K562 (cell line): Measurements from ENCODE around the gene ANKRD13A. TPM values are rescaled to one million over a fixed set of nuclear protein-coding genes. Genes with fewer than 3 reads are reported as not detected.

ENCODE experiments used
- BRD4 ChIP-seq: fragments of 200-600 bp; sonication (generic); IDR thresholded peaks from 2 replicates; pipeline ENCODE4 v1.6.1; 2017; ENCODE audit warnings: inconsistent platforms
- ESRRB ChIP-seq: fragments of 250-450 bp; sonication (Bioruptor Pico); IDR thresholded peaks from 2 replicates; pipeline ENCODE4 v1.5.0; 2020; ENCODE audit warnings: mild to moderate bottlenecking, moderate library complexity, borderline replicate concordance
- FOSL1 ChIP-seq: fragments of 200-800 bp; sonication (Bioruptor generic); conservative IDR thresholded peaks from 2 replicates; pipeline ENCODE4 v1.6.1; 2016; ENCODE audit warnings: missing genetic modification characterization, missing compliant biosample characterization
- NCOA1 ChIP-seq: fragments of 450-650 bp; IDR thresholded peaks from 2 replicates; pipeline ENCODE4 v1.6.1; 2016; ENCODE audit warnings: low read depth
- OTX1 ChIP-seq: fragments of 450-650 bp; formaldehyde crosslinking; IDR thresholded peaks from 2 replicates; pipeline ENCODE4 v1.4.0; 2022; ENCODE audit warnings: mild to moderate bottlenecking
- POLR2AphosphoS5 ChIP-seq: IDR thresholded peaks from 2 replicates; pipeline ENCODE4 v1.6.1; 2011; ENCODE audit warnings: mild to moderate bottlenecking, low read depth, low read length, moderate library complexity; ENCODE audit not compliant: control insufficient read depth, insufficient read depth
- SMAD4 ChIP-seq: fragments of 250-450 bp; sonication (Bioruptor Pico); conservative IDR thresholded peaks from 2 replicates; pipeline ENCODE4 v1.8.0; 2021; ENCODE audit warnings: inconsistent platforms, mild to moderate bottlenecking, moderate library complexity
- SMARCB1 ChIP-seq: IDR thresholded peaks from 2 replicates; pipeline ENCODE4 v1.6.1; 2011; ENCODE audit warnings: improper control_type of control experiment, low read depth; ENCODE audit not compliant: insufficient read length
- SP1 ChIP-seq: sonication (generic); formaldehyde crosslinking; IDR thresholded peaks from 2 replicates; pipeline ENCODE4 v1.8.1; 2022; ENCODE audit warnings: mild to moderate bottlenecking, missing genetic modification reagents
- STAG1 ChIP-seq: sonication (generic); formaldehyde crosslinking; IDR thresholded peaks from 2 replicates; pipeline ENCODE4 v1.5.0; 2020; ENCODE audit warnings: missing genetic modification reagents, borderline replicate concordance
- TAF7 ChIP-seq: fragments of 450-650 bp; IDR thresholded peaks from 2 replicates; pipeline ENCODE4 v1.6.1; 2016; ENCODE audit warnings: missing genetic modification characterization, missing compliant biosample characterization
- ZNF143 ChIP-seq: sonication (generic); formaldehyde crosslinking; IDR thresholded peaks from 2 replicates; pipeline ENCODE4 v1.9.0; 2022; ENCODE audit warnings: mild to moderate bottlenecking, missing genetic modification reagents
- polyA plus RNA-seq, 8 experiments: library from polyadenylated mRNA; depleted of rRNA in 4 of 8; stranded (reverse) in 5 of 8; unstranded in 3 of 8; fragments of >200 nt; fragmentation: Nextera tagmentation in 2 of 8; fragmentation: Illumina TruSeq in 1 of 8; extraction: Ambion mirVana in 2 of 8; extraction: Trizol in 1 of 8; gene quantifications; 2 replicates each; pipeline versions ENCODE4 v1.2.1 to v1.2.3, GENCODE V29; 2011 to 2014; ENCODE audit warnings: inconsistent platforms in 1 of 8, missing spikeins in 1 of 8
- total RNA-seq, 7 experiments: library from RNA; depleted of rRNA in 6 of 7; stranded (reverse); fragments of >200 nt in 6 of 7; fragmentation: Illumina TruSeq in 2 of 7; extraction: Trizol in 2 of 7; gene quantifications; 2 replicates each; pipeline versions ENCODE4 v1.2.1 to v1.2.3, GENCODE V29; 2011 to 2021; ENCODE audit warnings: low replicate concordance in 1 of 7
- TF ChIP-seq, protein P1 (sequence below): fragments of 150-350 bp; conservative IDR thresholded peaks from 2 replicates; pipeline ENCODE4 v1.6.1; 2014; ENCODE audit warnings: low read length
- TF ChIP-seq, protein P2 (sequence below): fragments of 250-450 bp; sonication (Bioruptor Pico); IDR thresholded peaks from 2 replicates; pipeline ENCODE4 v1.5.0; 2021; ENCODE audit warnings: mild to moderate bottlenecking, moderate library complexity
- TF ChIP-seq, protein P3 (sequence below): fragments of 450-650 bp; conservative IDR thresholded peaks from 2 replicates; pipeline ENCODE4 v1.6.1; 2016; ENCODE audit warnings: missing genetic modification characterization, low read depth, mild to moderate bottlenecking, control low read depth, missing compliant biosample characterization
- TF ChIP-seq, protein P4 (sequence below): fragments of 450-650 bp; IDR thresholded peaks from 2 replicates; pipeline ENCODE4 v1.6.1; 2016; ENCODE audit warnings: missing biosample characterization, missing genetic modification characterization

Gene ANKRD13A
- total and polyA plus RNA-seq, 9 of the 15 experiments (the other 6 are each of a cell fraction or from before 2014, with no cell fraction given): 5.0 to 55.0 (median 41.5) TPM

DNA sequence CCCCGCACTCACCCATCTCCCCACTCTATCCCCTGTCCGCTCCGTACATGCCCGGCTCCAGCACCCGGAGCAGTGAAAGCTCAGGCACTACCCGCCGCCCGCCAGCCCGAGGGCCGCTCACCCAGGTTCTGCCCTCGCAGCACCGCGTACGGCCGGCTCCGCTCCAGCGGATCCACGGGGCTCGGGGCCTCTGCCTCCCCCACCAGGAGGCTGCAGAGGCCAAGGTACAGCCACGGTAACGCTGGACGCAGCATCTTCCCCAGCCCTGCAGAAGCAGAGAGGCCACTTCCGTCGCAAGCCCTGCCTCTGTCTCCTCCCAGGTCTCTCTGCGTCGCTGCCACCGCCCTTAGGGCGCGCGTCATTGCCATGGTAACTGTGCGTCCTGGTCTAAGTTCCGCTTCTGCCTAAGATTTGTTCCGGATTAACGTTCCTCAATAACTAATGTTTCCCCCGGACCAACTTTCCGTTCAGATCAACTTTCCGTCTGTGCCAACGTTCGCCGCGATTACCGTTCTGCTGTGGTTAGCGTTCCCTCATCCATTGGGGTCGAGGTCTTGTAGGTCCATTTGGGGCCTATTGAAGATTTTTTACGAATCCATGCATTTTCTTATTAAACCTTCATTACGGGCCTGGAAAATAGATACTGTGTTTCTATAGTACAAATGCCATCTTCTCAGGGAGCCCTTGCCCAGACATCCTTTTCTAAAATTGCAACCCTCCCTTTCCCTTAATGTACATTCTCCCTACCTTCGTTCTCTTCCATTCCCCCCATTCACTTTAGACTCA, 49.2 kb downstream of the ANKRD13A start, which contains the start of gene C12orf76 (continued):
- TF ChIP-seq, protein P1, sequence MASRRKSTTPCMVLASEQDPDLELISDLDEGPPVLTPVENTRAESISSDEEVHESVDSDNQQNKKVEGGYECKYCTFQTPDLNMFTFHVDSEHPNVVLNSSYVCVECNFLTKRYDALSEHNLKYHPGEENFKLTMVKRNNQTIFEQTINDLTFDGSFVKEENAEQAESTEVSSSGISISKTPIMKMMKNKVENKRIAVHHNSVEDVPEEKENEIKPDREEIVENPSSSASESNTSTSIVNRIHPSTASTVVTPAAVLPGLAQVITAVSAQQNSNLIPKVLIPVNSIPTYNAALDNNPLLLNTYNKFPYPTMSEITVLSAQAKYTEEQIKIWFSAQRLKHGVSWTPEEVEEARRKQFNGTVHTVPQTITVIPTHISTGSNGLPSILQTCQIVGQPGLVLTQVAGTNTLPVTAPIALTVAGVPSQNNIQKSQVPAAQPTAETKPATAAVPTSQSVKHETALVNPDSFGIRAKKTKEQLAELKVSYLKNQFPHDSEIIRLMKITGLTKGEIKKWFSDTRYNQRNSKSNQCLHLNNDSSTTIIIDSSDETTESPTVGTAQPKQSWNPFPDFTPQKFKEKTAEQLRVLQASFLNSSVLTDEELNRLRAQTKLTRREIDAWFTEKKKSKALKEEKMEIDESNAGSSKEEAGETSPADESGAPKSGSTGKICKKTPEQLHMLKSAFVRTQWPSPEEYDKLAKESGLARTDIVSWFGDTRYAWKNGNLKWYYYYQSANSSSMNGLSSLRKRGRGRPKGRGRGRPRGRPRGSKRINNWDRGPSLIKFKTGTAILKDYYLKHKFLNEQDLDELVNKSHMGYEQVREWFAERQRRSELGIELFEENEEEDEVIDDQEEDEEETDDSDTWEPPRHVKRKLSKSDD: 0 out of 2 replicates have a peak, but pooled peaks have one; percentile 40
- no peak for TF ChIP-seq OTX1 (CRISPR knock-in tag)
- peak; percentile 99 for TF ChIP-seq NCOA1
- peak; percentile 63; the same call in 1 of the 2 replicates for TF ChIP-seq SMAD4
- no peak for TF ChIP-seq ESRRB (CRISPR knock-in tag)
- TF ChIP-seq SP1 (CRISPR knock-in tag): peak; percentile 47; the same call in 1 of the 2 replicates
- TF ChIP-seq, protein P2, sequence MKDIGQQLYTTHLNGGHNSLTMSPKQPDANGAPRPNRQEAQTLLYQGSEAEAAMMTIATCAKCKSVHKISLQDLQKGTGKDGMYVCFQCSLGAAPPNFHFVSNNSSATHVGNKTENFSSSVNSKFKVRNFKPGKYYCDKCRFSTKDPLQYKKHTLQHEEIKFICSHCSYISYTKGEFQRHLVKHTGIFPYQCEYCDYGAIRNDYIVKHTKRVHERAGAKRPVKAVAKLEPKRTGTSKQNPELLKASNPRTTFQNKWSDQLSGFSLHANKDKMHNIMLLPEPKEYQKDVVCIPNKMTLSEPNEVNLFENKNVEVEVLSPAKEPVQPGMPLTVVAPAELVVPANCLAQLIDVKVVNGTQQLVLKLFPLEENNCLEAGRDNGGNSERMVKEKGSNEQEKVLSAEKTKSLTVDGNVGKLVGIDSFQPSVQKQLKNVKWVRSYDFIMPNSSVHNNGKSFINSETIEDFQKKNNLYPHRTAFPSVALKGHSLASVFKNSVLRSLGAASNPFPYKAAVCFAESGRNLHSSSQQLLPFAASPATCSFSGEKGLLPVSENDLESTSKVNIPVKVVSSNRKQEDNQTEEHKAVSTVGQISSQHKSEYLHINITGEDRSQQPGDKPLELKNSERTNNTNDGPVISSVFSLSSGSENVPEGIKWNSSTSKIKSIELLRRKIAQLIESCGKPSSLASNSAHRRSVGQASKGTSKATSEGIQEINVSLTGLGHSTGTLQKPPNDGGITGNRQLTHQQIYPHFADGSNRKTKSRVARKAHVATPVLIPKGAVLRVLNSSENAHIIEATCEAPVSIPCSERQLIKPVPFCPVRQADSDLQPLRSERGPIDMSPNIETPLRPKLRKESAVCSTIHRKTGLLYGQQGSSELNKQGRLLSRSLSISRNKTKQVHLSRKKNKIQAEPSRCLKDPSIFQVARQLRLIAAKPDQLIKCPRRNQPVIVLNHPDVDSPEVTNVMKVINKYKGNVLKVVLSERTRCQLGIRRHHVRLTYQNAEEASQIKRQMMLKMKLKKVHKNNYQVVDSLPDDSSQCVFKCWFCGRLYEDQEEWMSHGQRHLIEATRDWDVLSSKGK (CRISPR knock-in tag): 0 out of 2 replicates have a peak, but pooled peaks have one; percentile 28
- TF ChIP-seq ZNF143 (CRISPR knock-in tag): peak; percentile 45; the same call in 1 of the 2 replicates
- peak; percentile 58; the same call in 1 of the 2 replicates for TF ChIP-seq FOSL1 (tag)
- TF ChIP-seq SMARCB1: no peak
- TF ChIP-seq, protein P3, sequence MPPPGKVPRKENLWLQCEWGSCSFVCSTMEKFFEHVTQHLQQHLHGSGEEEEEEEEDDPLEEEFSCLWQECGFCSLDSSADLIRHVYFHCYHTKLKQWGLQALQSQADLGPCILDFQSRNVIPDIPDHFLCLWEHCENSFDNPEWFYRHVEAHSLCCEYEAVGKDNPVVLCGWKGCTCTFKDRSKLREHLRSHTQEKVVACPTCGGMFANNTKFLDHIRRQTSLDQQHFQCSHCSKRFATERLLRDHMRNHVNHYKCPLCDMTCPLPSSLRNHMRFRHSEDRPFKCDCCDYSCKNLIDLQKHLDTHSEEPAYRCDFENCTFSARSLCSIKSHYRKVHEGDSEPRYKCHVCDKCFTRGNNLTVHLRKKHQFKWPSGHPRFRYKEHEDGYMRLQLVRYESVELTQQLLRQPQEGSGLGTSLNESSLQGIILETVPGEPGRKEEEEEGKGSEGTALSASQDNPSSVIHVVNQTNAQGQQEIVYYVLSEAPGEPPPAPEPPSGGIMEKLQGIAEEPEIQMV (tag): 0 out of 2 replicates have a peak, but pooled peaks have one; percentile 23
- peak; percentile 39; the same call in 1 of the 2 replicates for TF ChIP-seq TAF7 (tag)
- TF ChIP-seq BRD4: 0 out of 2 replicates have a peak, but pooled peaks have one; percentile 76
- peak; percentile 78 for TF ChIP-seq POLR2AphosphoS5
- TF ChIP-seq, protein P4, sequence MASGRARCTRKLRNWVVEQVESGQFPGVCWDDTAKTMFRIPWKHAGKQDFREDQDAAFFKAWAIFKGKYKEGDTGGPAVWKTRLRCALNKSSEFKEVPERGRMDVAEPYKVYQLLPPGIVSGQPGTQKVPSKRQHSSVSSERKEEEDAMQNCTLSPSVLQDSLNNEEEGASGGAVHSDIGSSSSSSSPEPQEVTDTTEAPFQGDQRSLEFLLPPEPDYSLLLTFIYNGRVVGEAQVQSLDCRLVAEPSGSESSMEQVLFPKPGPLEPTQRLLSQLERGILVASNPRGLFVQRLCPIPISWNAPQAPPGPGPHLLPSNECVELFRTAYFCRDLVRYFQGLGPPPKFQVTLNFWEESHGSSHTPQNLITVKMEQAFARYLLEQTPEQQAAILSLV (tag): peak; percentile 66; the same call in 1 of the 2 replicates
- no peak for TF ChIP-seq STAG1 (CRISPR knock-in tag)
